ENCODE data around the gene LAIR1. TPM values are rescaled to one million over a fixed set of nuclear protein-coding genes. Genes with fewer than 3 reads are reported as not detected.
"Not testable (repeated sequence)": the region's sequence is repeated elsewhere in the genome, so short reads cannot be mapped to it uniquely, and the experiment has no call there.

Gene LAIR1
- total RNA-seq, 1 experiment from 2014 or later, result not detected

GRCh38 chr19:54373781-54374631, 9.3 kb upstream of the LAIR1 start:
- CTCF ChIA-PET, result interaction anchor here (0.7 to 1.3 kb wide), 2 partner anchors 17 to 640 kb away, joined by 4 to 8 read pairs; no protein-coding TSS in a partner anchor
- Mint-ChIP-seq H3K4me1 (ENCODE audit: insufficient read depth, unreplicated experiment) (no peaks in the 10 kb centered on the region), H3K27ac (ENCODE audit: low read depth, unreplicated experiment) (no peak overlapping the region), H3K27me3 (ENCODE audit: insufficient read depth, unreplicated experiment) (no peaks in the 10 kb centered on the region), H3K36me3 (ENCODE audit: insufficient read depth, unreplicated experiment) (no peaks in the 10 kb centered on the region), H3K9me3 (ENCODE audit: unreplicated experiment) (no peaks in the 10 kb centered on the region), H3K4me3 (ENCODE audit: unreplicated experiment) (no peak overlapping the region)
- no TSS peak for BruUV-seq (replicated peaks)
- peak; percentile 9 for DNase-seq (ENCODE audit: unreplicated experiment)
- POLR2A ChIA-PET, result no interaction called here
- intact Hi-C loops (cut with micrococcal nuclease), result no loop called here
- TF ChIP-seq, protein P1, sequence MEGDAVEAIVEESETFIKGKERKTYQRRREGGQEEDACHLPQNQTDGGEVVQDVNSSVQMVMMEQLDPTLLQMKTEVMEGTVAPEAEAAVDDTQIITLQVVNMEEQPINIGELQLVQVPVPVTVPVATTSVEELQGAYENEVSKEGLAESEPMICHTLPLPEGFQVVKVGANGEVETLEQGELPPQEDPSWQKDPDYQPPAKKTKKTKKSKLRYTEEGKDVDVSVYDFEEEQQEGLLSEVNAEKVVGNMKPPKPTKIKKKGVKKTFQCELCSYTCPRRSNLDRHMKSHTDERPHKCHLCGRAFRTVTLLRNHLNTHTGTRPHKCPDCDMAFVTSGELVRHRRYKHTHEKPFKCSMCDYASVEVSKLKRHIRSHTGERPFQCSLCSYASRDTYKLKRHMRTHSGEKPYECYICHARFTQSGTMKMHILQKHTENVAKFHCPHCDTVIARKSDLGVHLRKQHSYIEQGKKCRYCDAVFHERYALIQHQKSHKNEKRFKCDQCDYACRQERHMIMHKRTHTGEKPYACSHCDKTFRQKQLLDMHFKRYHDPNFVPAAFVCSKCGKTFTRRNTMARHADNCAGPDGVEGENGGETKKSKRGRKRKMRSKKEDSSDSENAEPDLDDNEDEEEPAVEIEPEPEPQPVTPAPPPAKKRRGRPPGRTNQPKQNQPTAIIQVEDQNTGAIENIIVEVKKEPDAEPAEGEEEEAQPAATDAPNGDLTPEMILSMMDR (IDR thresholded peaks at IDR 0.05; ENCODE audit: unreplicated experiment), result no peak

- H3K4me3 Mint-ChIP-seq (ENCODE audit: unreplicated experiment); H3K36me3 Mint-ChIP-seq (ENCODE audit: insufficient read depth, unreplicated experiment); H3K4me1 Mint-ChIP-seq (ENCODE audit: insufficient read depth, unreplicated experiment); POLR2A ChIA-PET; H3K27me3 Mint-ChIP-seq (ENCODE audit: insufficient read depth, unreplicated experiment); H3K27ac Mint-ChIP-seq (ENCODE audit: low read depth, unreplicated experiment); intact Hi-C loops (cut with micrococcal nuclease); DNase-seq (ENCODE audit: unreplicated experiment); BruUV-seq (replicated peaks); H3K9me3 Mint-ChIP-seq (ENCODE audit: unreplicated experiment): not testable (repeated sequence)
- CTCF ChIA-PET, result interaction anchor here (0.6 to 1.6 kb wide), 3 partner anchors 20 to 530 kb away, joined by 4 to 10 read pairs (median 4); no protein-coding TSS in a partner anchor
Measured at GRCh38 chr19:54371453-54371852, 6.7 kb upstream of the LAIR1 start.

GRCh38 chr19:54370434-54370796, 5.7 kb upstream of the LAIR1 start:
- H3K36me3 Mint-ChIP-seq (ENCODE audit: insufficient read depth, unreplicated experiment); H3K27me3 Mint-ChIP-seq (ENCODE audit: insufficient read depth, unreplicated experiment); H3K4me1 Mint-ChIP-seq (ENCODE audit: insufficient read depth, unreplicated experiment); DNase-seq (ENCODE audit: unreplicated experiment); H3K27ac Mint-ChIP-seq (ENCODE audit: low read depth, unreplicated experiment); intact Hi-C loops (cut with micrococcal nuclease); BruUV-seq (replicated peaks); POLR2A ChIA-PET; H3K4me3 Mint-ChIP-seq (ENCODE audit: unreplicated experiment); H3K9me3 Mint-ChIP-seq (ENCODE audit: unreplicated experiment): not testable (repeated sequence)
- CTCF ChIA-PET, result interaction anchor here (0.6 kb wide), 1 partner anchor 346 kb away, joined by 3 read pairs; no protein-coding TSS in a partner anchor

DNA sequence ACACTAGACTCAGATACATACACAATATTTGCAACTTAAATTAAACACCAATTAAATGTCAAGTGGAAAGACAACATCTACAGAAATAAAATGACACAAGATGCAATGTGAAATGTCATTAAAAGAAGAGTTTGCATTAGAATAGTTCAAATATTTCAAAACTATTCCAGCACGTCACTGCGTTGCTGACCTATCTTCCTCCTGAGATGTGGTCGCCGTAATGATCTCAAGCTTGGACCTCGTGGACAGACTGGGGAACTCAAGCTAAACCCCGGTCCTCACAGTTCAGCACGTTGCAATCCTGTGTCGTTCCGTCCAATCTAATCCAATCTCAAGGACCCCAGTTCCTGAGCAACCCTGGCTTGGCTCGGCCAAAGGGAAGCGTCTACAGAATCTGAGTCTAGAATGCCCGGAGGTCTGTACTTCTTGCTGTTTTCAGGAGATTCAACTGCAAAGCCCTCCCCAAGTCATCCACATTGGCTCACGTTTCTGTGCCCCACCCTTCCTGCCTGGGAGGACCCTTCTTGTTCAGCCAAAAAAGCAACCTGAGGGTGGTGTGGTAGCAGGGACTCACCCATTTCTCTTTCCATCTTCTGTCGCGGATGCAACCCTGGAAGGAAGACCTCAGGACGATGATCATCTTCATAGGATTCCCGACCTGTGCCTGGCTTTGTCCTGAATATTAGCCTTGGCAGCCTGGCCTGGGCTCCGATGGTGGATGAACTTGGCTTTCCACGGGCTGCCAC, 5.1 kb upstream of the LAIR1 start:
- H3K9me3 Mint-ChIP-seq (ENCODE audit: unreplicated experiment); BruUV-seq (replicated peaks); DNase-seq (ENCODE audit: unreplicated experiment); H3K27ac Mint-ChIP-seq (ENCODE audit: low read depth, unreplicated experiment); H3K4me3 Mint-ChIP-seq (ENCODE audit: unreplicated experiment); H3K4me1 Mint-ChIP-seq (ENCODE audit: insufficient read depth, unreplicated experiment); intact Hi-C loops (cut with micrococcal nuclease); H3K36me3 Mint-ChIP-seq (ENCODE audit: insufficient read depth, unreplicated experiment); H3K27me3 Mint-ChIP-seq (ENCODE audit: insufficient read depth, unreplicated experiment); POLR2A ChIA-PET: not testable (repeated sequence)
- CTCF ChIA-PET, result interaction anchor here (0.6 to 1.0 kb wide), 2 partner anchors 22 to 346 kb away, joined by 3 read pairs; no protein-coding TSS in a partner anchor

DNA sequence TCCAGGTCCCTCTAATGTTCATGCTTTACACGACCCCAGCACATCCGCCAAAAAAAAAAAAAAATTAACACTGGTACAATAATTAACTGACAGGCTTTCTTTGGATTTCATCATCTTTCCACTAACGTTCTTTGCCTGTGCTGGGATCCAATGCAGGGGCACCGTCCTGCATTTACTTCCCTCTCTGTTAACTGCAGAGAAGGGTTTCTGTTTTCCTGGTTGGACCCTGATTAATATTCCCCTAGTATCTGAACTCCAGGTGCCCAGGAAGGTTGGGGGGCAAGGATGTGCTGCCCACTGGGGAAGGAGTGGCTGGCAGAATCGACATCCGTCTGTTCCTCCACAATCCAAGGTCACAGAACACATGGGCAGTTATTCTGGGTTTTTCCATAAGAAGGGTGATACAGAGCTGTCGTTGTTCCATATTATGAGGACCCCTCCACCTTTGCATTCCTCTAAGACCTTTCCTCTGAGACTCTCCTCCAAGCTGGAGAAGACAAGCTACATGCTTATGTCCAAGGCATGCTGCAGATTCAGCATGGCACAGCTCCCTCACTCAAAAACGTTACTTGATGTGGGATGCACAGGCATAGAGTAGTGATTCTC, 4.5 kb upstream of the LAIR1 start:
- H3K36me3 Mint-ChIP-seq (ENCODE audit: insufficient read depth, unreplicated experiment), result no peaks in the 10 kb centered on the region
- no peak for DNase-seq (ENCODE audit: unreplicated experiment)
- no TSS peak for BruUV-seq (replicated peaks)
- no peaks in the 10 kb centered on the region for H3K9me3 Mint-ChIP-seq (ENCODE audit: unreplicated experiment)
- no peaks in the 10 kb centered on the region for H3K4me1 Mint-ChIP-seq (ENCODE audit: insufficient read depth, unreplicated experiment)
- no peak overlapping the region for H3K27ac Mint-ChIP-seq (ENCODE audit: low read depth, unreplicated experiment)
- ChIA-PET POLR2A (no interaction called here), CTCF (interaction anchor here (1.0 kb wide), 1 partner anchor 23 kb away, joined by 3 read pairs; no protein-coding TSS in a partner anchor)
- TF ChIP-seq, protein P1 (IDR thresholded peaks at IDR 0.05; ENCODE audit: unreplicated experiment), result no peak
- intact Hi-C loops (cut with micrococcal nuclease), result no loop called here
- H3K4me3 Mint-ChIP-seq (ENCODE audit: unreplicated experiment), result no peak overlapping the region
- no peaks in the 10 kb centered on the region for H3K27me3 Mint-ChIP-seq (ENCODE audit: insufficient read depth, unreplicated experiment)
